H1 (cell line): ENCODE measurements around the gene SRSF1.

Experiments
- ASH2L ChIP-seq: fragments of 200-600, 300-600 bp; sonication (generic); IDR thresholded peaks from one replicate; pipeline ENCODE4 v1.7.1; 2017; ENCODE audit warnings: low read length
- EP300 ChIP-seq, 2 experiments: IDR thresholded peaks; 1 replicate in 1 of 2; 2 replicates in 1 of 2; pipeline ENCODE4 v1.6.1; 2011 to 2012; ENCODE audit warnings: low read depth in 2 of 2, low read length in 2 of 2, mild to moderate bottlenecking in 2 of 2, borderline replicate concordance in 1 of 2, inconsistent platforms in 1 of 2, moderate library complexity in 1 of 2
- EZH2 ChIP-seq: fragments of 200-600 bp; sonication (generic); IDR thresholded peaks from 2 replicates; pipeline ENCODE4 v1.7.1; 2012; ENCODE audit warnings: low read depth, mild to moderate bottlenecking, moderate library complexity, low read length, inconsistent platforms; ENCODE audit not compliant: severe bottlenecking
- YY1 ChIP-seq: IDR thresholded peaks from 2 replicates; pipeline ENCODE4 v1.6.1; 2011; ENCODE audit warnings: low read depth, mild to moderate bottlenecking, low read length

GRCh38 chr17:57990037-57990436 lies 17.0 kb downstream of the SRSF1 start:
- TF ChIP-seq EP300 (IDR thresholded peaks at IDR 0.05; ENCODE audit: borderline replicate concordance in 1 of 2, low read depth in 2 of 2, low read length in 2 of 2) (no peak), ASH2L (no peak), YY1 (no peak), EZH2 (no peak)
